NCI-H748 (cell line): ENCODE results near the gene CRACR2B.
A peak's percentile ranks its signal among the peaks of the same experiment; 100 is the strongest.

Experiments used
- DNase-seq: peaks from one replicate; lab custom pipeline; 2025; ENCODE audit not compliant: unreplicated experiment; lab: John Stamatoyannopoulos, UW

The CRACR2B gene

GRCh38 chr11:837189-837989 lies 9.7 kb downstream of the CRACR2B start:
- no peak for DNase-seq

DNA sequence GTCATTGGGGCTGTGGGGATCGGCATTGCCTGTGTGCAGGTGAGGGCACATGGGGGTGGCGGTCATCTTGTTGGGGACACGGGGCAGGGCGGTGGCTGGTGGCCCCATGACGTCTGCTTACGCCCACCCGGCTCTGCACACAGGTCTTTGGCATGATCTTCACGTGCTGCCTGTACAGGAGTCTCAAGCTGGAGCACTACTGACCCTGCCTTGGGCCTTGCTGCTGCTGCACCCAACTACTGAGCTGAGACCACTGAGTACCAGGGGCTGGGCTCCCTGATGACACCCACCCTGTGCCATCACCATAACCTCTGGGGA lies 10.2 kb downstream of the CRACR2B start:
- no peak for DNase-seq

- peak; percentile 27 for DNase-seq
These were observed 10.9 kb downstream of the CRACR2B start for GRCh38 chr11:838441-839279.

DNA sequence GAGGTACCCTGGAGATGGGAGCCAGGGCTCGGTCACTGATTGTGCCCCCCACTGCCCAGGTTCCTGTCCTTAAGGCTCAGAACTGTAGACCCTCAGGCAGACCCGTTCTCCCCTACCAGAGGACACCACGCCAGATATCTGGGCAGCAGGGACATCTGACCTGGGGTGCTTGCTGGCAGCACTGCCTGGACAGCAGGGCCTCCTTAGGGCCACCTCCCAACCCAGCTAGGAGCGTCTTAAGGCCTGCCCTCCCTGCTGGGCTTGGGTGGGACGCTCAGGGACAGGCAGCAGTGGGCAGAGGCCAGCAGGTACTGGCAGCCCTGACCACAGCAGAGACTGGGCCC lies 11.5 kb downstream of the CRACR2B start:
- DNase-seq: no peak

- DNase-seq: no peak
These were observed 12.3 kb downstream of the CRACR2B start for GRCh38 chr11:839875-840617.

- DNase-seq: peak; percentile 54
These were observed 14.3 kb downstream of the CRACR2B start for GRCh38 chr11:841981-842369.

DNA sequence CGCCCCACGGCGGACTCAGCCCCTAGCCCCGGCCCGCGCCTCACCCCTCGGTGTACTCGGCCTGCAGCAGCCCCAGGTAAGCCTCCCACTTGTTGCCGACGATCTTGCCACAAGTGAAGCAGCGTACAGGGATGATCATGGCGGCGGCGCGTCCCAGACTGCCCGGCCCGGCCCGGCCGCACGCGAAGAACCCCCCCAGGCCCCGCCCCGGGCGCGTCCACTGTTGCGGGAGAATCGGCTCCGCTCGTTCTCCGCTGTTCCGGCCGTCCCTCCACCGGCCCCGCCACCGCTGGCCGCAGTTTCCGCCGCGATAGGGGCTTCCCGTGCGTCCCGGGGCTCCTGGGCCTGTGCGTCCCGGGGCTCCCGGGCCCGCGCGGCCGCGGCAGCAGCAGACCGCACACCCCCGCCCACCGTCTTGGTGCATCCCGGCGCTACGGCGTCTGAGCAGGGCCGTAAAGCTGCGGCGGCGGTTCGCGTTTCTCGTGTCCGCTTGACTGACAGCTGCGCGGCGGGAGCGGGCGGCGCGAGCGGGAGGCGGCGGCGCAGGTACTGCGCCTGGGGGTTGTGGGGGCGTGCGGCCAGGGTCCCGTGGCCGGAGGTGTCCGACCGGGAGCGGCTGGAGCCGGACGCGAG lies 14.8 kb downstream of the CRACR2B start, which contains the start of the genes POLR2L and TSPAN4:
Gene POLR2L, minus strand, starts transcription at position 160 of the 633 bp plus-strand sequence. Its CDS starts 21 bp downstream, at position 139.
Gene TSPAN4, plus strand, starts transcription at position 483 of the 633 bp plus-strand sequence. CDS start 7,453 bp downstream, outside the sequence.
- DNase-seq: peak; percentile 91

DNA sequence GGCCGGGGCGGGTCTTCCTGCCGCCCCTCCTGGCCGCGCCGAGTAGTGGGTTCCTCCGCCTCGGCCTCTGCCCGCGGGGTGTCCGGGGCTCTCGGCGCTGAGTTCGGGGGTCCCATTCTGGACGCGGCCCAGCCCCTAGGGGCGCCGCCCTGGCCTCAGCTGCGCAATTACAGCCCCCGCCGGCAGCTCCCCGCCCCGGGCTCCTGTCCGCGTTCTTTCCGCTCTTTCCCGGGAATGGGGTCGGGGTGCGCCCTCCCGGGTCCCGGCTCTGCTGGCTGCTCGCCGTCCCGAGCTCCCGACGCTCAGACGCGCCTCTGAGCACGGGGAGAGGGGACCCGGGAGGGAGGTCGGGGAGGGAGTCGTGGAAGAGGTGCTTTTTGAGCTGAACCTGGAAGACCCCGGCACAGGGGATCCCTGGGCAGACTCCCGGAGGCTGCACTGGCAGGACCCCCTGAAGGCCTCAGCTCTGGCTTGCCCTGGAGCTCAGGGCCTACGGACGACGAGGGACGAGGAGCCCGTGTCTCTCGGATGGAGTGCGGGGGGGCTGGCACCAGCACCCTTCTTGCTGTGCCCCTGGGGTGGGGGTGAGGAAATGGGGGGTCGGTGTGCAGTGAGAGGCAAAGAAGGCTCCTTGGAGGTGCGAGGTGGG lies 15.5 kb downstream of the CRACR2B start:
- DNase-seq: peak; percentile 42

DNA sequence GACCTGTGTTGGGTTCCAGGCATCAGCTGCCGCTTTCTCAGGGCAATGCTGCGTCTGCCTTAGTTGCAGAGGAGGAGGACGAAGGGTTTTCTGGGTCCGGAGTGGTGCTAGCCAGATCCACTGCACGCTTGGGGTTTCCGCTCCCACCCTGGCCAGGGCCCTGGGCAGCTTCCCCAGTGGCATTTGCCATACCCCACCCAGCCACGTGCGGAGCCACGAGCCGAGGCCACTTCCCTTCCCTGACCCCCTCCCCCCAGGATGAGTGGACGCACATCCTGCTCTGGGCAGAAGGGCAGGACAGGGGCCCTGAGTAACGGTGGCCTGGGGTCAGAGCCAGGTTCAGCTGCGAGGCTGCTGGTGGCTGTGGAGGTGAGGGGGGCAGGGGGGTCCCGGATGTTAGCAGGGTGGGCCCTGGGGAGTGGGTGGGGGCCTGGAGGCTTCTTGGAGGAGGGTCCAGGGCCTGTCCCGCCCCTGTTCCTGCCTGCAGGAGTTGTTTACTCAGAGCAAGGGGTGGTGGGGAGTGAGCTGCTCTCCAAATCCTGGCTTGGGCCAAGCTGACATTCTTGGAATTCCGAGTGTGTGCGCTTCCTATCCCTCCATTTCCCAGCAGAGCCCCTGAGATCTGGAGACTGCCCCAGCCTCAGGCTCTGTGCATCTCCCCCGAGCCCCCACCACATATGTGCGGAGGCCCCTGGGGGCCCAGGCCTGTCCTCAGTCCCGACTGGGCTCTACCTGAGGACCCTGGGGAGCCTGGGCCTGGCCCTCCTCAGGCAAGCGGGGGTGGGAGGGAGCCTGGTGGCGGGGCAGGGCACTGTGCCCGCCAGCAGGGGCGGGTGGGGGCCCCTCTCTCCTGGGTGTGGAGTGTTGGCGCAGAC lies 16.3 kb downstream of the CRACR2B start:
- no peak for DNase-seq

DNA sequence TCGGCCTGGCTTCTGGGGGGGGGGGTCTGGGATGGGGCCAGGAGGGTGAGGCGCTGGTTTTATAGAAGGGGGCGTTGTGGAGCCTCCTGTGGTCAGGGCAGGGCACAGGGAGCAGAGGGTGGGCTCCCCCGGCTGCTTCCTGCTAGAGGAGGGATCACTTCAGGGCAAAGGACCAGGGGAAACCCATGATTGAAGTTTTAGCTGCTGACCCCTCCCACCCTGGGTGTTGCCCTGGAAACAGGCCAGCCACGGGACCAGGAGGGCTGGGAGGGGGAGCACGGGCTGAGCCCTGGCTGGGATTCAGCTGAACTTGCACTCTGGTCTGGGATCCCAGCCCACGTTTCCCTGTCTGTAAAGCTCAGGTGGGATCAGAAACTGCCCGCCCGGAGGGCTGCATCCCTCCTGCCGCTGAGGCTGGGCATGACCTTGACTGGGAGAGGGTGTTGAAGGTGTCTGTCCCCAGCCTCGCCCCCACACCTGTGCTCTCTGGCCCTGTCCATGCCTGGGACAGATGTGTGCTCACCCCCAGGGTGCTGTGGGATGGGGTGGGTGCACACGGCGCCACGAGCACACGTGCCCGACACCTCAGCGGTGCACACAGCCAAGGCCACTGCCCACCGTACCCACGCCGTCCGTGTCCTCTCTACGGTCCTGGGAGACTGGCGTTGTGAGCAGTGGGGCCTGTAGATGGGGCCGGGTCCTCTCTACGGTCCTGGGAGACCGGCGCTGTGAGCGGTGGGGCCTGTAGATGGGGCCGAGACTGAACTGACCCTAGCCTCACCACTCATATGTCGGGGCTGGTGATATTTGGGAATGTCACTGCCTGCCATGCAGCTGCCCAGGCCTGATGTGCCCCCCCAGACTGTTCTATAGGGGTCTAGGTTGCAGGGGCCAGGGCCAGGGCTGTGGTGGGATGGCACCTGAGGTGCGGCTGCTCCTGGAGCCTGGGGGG lies 17.2 kb downstream of the CRACR2B start:
- DNase-seq: peak; percentile 26

- no peak for DNase-seq
These were observed 18.3 kb downstream of the CRACR2B start for GRCh38 chr11:845872-846495.

DNA sequence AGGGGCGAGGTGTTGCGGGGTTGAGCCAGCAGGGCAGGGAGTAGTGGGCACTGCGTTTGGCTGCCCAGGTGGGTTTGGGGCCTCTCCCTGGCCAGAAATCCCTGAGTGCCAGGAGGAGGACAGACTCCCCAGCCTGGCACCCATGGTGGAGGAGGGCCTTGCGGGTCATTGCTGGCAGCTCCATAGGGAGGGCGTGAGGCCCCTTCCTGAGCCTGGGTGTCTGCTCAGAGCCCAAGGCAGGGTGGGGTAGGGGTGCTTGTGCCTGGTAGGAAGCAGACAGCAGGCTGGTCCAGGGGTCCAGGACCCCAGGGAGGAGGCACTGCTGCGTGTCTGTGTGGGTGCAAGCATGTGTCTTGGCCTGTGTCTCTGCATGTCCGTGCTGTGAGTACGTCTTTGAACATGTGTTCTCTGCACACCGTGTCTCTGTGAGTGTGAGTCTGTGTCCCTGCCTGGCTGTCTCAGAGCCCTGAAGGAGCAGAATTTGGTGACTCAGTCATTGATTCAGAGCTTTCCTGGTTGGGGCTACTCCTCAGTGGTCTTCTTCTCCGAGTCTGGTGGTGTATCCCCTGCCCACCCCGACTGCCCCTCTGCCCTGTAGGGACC lies 18.9 kb downstream of the CRACR2B start:
- DNase-seq: no peak

DNA sequence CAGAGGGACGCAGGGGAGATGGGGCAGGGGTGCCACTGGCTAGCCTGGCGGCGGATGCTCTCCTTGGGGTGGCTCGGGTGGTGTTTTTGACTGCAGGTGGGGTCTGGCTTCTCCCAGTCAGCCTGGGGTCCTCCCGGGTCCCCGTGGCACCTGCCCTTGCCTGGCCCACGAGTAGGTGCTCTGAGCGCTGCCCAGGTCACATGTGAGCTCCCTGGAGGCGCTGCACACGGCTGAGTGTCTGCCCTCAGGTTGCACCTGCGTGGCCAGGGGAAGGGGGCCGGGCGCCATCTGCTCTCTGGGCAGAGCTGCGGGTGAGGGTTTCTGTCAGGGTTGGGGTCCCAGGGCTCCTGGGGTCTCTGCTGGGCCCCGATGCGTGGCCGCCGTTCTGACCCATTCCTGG lies 20.2 kb downstream of the CRACR2B start:
- peak; percentile 9 for DNase-seq

DNA sequence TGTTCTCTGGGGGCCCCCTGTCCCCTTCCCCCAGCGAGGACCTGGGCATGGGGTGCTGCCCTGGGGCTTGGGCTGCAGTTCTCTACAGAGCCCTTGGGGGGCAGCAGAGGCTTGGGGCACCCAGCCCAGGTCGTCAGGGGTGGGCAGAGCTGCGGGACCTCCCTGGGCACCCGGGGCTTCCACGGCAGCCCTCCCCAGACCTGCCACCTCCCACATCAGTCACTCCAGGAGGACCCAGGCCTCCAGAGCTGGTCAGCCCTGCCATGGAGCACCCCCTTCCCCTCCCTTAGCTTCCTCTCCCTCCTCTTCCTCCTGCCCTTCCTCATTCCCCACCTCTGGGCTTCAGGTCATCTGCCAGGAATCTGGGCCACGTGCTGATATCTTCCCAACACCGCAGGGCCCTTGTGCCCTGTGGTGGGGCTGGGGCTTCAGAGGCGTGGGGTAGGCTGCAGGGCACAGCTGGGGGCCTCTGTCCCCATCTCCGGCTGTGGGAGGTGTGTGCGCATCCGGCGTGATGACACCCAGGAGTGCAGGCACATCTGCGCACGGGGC lies 20.7 kb downstream of the CRACR2B start:
- peak; percentile 53 for DNase-seq

GRCh38 chr11:849104-849824 lies 21.5 kb downstream of the CRACR2B start:
- peak; percentile 82 for DNase-seq

DNA sequence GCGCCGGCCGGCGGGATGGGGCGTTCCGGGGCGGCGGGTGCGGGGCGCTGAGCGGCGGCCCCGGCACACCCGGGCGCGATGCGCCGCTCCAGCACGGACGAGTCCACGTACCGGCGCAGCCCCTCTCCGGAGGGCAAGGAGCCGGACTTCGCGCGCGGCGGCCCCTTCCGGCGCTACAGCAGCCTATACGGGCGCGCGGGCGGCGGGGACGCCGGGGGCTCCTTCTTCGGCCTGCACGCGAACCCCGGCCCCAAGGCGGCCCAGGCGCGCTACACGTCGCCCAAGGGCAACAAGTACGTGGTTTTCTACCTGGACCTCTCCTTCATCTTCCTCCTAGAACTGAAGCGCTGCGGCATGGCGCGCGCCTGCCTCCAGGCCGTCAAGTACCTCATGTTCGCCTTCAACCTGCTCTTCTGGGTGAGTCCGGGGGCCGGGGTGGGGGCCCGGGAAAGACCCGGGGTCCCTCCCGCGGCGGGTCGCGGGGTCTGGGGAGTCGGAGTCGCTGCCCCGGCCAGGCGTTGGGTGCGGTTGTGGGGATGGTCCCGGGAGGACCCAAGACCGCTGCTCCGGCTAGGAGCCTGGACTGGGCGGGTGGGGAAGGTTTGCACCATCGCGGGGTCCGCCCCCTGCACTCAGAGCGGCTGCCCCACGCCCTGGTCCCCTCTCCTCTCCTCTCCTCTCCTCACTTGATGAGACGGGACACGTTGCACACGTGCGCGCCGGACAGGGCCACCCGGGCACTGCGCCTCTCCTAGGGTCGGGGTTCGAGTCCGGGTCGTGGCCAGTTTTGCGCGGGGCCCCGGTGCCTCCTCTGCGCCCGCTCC lies 22.4 kb downstream of the CRACR2B start:
- peak; percentile 73 for DNase-seq
